T1000 (cell line): ENCODE results near the gene TSC22D1.
"Not testable (repeated sequence)": the region's sequence is repeated elsewhere in the genome, so short reads cannot be mapped to it uniquely, and the experiment has no call there.

ENCODE experiments used
- DNase-seq: peaks from one replicate; lab custom pipeline; 2025; ENCODE audit warnings: mixed read lengths; lab: John Stamatoyannopoulos, UW

TSC22D1 gene

DNA sequence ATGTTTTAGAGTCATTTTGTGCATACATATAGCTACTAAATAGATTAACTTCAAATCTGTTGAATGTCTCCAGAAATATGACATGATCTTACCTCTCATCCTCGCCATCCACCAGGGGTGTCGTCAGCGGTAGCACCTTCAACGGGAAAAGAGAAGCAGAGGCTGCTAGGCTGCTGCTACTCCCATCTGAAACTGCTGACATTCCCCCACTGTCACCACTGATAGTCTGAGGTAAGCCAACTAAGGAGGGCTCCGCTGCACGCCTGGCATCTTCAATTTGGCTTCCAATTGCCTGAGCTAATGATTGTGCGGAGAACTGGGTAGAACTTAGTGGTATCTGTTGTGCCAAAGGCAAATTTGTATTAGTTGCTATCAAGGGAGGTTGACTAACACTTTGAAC lies 3.1 kb downstream of the TSC22D1 start:
- DNase-seq, result no peak

DNA sequence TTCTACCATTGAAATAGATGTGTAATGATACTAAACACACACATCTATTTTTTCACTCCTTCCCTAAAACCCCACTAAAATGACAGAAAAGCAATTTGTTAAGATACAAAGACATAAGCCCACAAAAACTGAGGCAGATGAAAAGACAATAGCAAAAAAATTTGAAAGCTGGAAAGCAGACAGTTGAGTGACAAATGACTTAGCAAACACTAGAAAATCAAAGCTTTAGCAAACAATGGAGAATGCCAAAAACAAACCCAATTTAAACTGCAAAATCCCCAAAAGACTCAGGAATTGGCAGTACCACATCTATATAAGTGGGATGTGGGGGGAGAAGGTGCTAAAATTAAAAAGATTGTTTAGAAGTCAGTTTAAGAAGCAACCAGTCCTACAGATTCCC lies 9.5 kb downstream of the TSC22D1 start:
- DNase-seq, result no peak

- DNase-seq, result no peak
These were observed 10.2 kb downstream of the TSC22D1 start for GRCh38 chr13:44565881-44566280.

- DNase-seq, result no peak
These were observed 11.2 kb downstream of the TSC22D1 start for GRCh38 chr13:44564936-44565335.

- DNase-seq, result not testable (repeated sequence)
These were observed 13.3 kb downstream of the TSC22D1 start for GRCh38 chr13:44562853-44563252.

GRCh38 chr13:44561351-44561750 lies 14.8 kb downstream of the TSC22D1 start:
- DNase-seq, result no peak

DNA sequence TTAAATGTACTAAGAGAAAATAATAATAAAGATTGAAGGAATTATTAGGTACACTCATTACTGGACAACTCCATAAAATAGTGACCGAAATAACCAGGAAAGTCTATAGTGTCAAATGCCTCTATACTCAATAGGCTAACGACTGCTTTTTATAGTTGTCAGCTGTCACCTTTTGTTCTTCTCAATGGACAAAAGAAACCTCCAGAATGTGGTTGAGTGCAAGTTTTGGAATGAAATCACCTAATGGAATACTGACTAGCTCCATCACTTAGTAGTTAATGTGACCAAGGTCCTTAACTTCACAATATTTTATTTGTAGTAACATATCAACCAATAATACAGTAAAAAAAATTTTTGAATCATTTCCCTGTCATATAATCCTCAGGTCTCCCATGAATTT lies 18.1 kb downstream of the TSC22D1 start:
- no peak for DNase-seq

- DNase-seq, result no peak
These were observed 20.9 kb downstream of the TSC22D1 start for GRCh38 chr13:44555207-44555606.

DNA sequence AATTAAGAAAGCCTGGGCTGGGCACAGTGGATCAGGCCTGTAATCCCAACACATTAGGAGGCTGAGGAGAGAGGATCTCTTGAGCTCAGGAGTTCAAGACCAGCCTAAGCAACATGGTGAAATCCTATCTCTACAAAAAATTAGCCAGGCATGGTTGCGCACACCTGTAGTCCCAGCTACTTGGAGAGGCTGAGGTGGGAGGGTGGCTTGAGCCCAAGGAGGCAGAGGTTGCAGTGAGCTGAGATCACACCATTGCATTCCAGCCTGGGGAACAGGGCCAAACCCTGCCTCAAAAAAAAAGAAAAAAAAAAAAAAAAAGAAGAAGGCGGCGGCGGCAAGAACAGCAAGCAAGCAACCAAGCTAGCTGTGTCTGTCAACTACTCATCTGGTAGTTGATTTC lies 26.7 kb downstream of the TSC22D1 start:
- DNase-seq, result no peak

DNA sequence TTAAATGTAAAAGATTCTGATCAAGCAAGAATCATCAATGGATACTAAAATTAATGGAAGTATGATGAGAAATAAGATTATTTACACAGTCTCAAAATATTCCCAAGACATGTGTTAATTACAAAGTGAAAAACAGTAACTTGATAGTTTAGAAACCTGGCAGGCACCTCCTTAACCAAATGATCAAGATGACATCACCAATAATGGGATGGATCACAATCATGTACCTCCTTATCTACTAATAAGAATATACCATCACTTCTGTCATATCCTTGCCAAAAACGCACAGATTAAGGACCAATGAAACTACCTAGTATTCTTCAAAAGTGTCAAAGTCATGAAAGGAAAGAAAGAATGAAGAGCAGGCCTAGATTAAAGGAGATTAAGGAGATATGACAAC lies 30.0 kb downstream of the TSC22D1 start:
- DNase-seq, result no peak

DNA sequence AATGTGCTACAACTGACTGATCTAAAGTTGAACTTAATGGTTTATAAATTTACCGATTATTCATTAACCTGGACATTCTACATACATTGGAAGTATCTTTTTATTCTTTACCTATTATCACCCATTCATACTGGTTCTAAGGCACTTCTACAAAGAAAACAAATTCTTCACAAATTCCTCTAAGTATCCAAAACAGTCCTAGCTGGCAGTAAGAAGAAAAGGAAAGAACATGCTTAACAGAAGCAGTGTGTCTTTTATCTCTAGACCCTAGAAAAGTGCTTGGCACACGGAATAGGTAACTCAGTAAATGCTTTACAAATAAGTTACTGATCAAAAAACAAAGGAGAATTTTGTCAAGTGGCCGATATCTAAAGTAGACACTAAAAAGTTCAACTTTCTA lies 32.8 kb downstream of the TSC22D1 start:
- no peak for DNase-seq

DNA sequence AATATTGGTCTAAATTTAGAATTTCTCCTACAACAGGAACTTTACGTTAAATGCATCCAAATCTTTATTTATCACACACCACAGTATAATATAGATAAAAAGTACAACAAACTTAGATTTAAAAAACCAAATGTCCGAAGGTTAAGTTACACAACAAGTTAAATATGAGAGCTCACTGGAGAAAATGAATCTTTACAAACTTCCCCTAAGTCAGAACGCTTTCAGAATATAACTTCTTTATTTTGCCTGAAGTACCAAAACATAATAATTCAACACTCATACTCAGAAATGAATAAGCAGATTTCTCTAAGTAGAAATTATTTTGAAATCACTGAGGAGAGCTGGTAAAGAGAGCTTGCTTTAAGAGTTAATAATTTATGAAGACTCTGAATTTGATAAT lies 33.8 kb downstream of the TSC22D1 start:
- DNase-seq, result no peak

DNA sequence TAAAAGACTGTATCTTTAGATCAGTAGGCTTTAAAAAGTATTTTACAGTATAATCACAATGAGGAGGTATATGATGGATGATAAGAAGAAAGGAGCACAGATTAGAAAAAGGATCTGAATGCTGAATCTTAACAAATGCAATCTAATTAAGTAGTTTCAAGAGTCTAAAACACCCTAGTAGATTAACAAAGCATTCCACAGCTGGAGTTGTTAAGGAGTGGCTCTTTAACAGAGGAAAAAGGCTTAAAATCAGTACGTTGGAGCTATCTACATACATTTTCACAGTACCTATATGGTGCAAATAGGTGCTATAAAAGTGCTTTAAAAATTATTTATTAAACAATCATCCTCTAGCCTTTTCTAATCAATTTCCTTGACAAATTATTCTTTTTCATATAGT lies 34.5 kb downstream of the TSC22D1 start:
- DNase-seq, result no peak

DNA sequence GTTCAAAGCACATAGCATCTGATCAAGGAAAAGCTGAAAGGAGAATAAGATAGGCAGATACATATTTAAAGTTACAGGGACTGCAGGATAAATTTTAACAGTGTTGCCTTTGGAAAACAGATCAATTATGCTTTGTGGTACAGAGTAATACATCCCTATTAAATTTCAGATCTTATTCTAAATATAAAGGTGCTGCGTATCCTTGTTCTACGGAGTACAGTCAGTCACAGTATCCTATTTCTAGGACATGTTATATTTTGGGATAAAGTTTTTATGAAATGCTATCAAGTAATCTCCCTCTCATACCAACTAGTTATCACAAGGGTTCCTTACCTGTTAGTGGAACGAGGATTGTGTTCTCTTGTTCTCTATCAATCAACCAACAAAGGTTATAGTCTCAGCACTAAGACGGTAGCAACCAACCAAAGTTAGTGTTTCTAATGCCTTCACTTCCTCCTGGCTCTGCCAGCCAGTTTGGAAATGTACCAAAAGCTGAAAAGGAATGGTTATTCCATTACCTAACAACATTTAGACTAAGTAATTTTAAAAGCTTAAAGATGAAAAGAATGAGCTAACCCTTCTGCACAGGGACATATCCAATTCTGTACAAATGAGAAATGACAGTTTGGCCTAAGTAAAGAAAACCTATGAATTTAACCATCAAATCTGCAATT lies 35.2 kb downstream of the TSC22D1 start:
- no peak for DNase-seq

DNA sequence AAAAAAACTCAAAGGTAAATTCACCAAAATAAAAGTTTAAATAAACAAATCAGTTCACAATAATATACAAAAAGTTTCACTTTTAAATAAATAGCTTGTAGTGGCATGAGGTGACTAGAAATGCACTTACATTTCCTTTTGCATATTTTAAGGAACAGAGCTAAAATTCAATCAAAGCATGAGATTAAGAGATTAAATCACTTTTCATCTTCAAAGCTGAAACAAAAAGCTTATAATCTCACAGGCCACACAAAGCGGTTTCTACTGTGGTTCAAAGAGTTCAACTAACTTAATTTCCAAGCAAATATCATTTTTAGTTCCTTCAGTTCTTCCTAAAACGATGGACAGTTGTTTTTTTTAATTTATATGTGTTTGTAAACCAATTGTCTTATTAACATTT lies 38.9 kb downstream of the TSC22D1 start:
- DNase-seq, result no peak

- DNase-seq, result no peak
These were observed 52.7 kb downstream of the TSC22D1 start for GRCh38 chr13:44523146-44524015.

- DNase-seq, result no peak
These were observed 56.5 kb downstream of the TSC22D1 start for GRCh38 chr13:44519642-44520041.

- no peak for DNase-seq
These were observed 59.4 kb downstream of the TSC22D1 start for GRCh38 chr13:44516771-44517170.

DNA sequence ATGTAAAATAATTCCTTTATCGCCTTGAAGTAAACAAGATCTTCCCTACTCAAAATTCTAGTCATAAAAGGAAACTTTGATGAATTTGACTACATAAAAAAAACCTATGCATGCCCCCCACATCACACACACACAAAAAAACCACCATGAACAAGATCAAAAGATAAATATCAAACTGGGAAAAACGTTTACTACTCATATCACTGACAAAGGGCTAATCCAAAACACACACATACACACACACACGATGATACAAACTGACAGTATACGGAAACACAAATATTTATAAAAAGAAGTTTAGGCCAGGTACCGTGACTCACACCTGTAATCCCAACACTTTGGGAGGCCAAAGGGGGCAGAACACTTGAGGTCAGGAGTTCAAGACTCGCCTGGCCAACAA lies 61.9 kb downstream of the TSC22D1 start:
- no peak for DNase-seq

DNA sequence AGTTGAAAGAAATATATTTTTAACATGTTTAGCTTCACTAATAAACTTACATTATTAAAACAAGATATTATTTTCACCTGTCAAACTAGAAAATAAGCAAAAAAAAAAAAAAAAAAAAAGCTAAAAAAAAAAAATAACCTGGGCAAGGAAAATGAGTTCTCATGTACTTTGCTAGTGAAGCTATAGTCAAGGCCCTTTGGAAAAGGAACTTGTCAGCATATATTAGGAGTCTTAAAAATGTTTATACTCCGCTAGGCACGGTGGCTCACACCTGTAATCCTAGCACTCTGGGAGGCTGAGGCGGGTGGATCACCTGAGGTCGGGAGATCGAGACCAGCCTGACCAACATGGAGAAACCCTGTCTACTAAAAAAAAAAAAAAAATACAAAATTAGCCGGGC lies 66.3 kb downstream of the TSC22D1 start:
- DNase-seq, result not testable (repeated sequence)

DNA sequence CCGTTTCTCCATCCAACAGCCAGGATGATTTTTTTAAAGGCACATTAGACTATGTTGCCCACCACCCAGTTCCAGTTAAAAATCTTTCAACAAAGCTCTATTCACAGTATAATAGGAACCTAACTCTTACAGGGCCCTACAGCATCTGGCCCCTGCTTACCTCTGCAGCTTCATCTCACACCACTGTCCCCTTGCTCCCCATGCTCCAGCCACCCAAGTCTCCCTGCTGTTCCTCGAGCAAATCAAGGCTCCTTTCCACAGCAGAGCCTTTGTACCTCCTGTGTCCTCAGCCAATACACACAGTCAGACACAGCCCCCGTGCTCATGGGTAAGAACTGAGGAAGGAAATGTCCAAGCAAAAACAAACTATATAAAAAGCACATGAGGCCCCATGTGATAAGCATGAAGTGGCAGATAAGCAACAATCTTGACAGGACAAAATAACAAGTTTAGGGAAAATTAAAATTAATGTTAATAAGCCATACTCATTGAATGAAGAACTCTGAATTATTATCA lies 67.5 kb downstream of the TSC22D1 start:
- no peak for DNase-seq

- DNase-seq, result no peak
These were observed 68.5 kb downstream of the TSC22D1 start for GRCh38 chr13:44507639-44508038.

DNA sequence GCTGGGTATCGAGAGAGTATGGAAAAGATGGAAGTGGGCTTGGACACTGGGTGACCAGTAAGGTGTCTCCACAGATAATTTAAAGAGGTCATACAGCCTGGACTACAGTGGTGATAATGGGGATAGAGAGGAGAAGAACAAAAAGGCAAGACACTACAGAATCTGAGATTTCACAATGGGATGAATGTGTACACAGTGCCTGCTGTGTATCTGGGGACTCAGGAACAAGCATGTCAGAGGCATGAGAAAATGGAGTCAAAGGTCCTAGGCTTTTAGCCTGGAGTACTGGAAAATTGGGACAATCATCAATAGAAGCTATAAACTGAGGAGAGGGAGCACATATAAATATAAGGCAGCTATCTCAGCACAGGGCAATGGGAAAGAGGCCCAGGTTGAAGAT lies 69.4 kb downstream of the TSC22D1 start:
- no peak for DNase-seq
